GM19328 (cell line): ENCODE data around the gene SGK1.

Experiments used
- ATAC-seq: cut with Tn5 transposase; IDR thresholded peaks from one replicate; pipeline ENCODE4 v1.9.1; 2021; ENCODE audit warnings: mild to moderate bottlenecking, moderate library complexity; ENCODE audit not compliant: unreplicated experiment

The SGK1 gene

GRCh38 chr6:134138226-134138975 is 179.5 kb downstream of the SGK1 start:
- ATAC-seq = no peak

GRCh38 chr6:134134654-134135053 is 183.3 kb downstream of the SGK1 start:
- no peak for ATAC-seq

GRCh38 chr6:134132494-134133141 is 185.3 kb downstream of the SGK1 start:
- ATAC-seq = no peak

GRCh38 chr6:134131530-134132139 is 186.3 kb downstream of the SGK1 start:
- no peak for ATAC-seq

- ATAC-seq = no peak
These were observed 189.8 kb downstream of the SGK1 start for GRCh38 chr6:134128146-134128545.

GRCh38 chr6:134123666-134124208 is 194.2 kb downstream of the SGK1 start:
- ATAC-seq = no peak

- ATAC-seq = no peak
These were observed 195.1 kb downstream of the SGK1 start for GRCh38 chr6:134122775-134123174.

- ATAC-seq = no peak
These were observed 198.4 kb downstream of the SGK1 start for GRCh38 chr6:134119486-134119885.
